VCaP (cell line): ENCODE data around the gene IGF2BP2.

Experiments used
- H3K27ac ChIP-seq: fragments of 450-650 bp; 2 replicates; pipeline ENCODE4 v1.5.1; 2017
- TF ChIP-seq, protein P1 (sequence below): fragments of 450-650 bp; conservative IDR thresholded peaks from 2 replicates; pipeline ENCODE4 v1.5.1; 2017; ENCODE audit warnings: mild to moderate bottlenecking, moderate library complexity

IGF2BP2 gene

DNA sequence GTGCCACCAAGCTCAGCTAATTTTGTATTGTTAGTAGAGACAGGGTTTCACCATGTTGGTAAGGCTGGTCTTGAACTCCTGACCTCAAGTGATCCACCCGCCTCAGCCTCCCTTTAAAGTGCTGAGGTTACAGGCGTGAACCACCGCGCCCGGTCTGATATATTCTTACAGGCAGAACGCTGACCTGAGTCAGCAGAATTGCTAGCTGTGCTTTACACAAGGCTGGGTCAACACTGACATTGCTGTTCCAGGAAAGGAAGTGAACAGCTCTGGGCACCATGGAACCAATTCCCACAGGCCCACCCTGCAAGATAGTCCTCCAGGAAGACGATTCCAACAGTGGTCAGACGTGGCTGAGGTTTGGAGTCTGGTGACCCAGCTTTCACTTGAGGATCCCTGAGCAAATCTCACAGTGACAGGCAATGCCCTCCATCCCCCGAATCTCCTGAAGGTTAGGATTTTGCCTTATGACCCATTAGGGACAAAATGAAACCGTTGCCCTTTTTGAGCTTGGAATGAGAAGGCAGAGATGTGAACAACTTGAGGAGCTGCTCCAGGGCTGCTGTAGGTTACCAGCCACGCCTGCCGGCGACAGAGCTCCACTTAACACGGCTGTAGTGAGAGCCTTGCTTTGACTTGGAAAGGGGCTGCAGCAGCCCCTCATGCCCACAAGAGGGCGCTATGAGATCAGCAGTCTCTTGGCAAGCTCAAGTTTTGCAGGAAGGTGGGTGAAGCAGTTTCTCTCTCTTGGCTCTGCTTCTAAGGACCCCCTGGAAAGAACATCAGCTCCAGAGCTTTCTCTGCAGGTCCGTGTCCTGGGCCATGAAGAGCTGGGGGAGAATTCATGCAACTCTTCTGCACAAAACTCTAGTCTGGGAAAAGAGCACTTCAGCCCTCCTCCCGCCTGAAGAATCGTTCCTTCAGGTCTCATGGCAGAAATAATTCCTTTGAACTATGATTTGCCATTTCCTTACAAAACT is 164.6 kb downstream of the IGF2BP2 start:
- no peak overlapping the region for H3K27ac ChIP-seq
- TF ChIP-seq, protein P1, sequence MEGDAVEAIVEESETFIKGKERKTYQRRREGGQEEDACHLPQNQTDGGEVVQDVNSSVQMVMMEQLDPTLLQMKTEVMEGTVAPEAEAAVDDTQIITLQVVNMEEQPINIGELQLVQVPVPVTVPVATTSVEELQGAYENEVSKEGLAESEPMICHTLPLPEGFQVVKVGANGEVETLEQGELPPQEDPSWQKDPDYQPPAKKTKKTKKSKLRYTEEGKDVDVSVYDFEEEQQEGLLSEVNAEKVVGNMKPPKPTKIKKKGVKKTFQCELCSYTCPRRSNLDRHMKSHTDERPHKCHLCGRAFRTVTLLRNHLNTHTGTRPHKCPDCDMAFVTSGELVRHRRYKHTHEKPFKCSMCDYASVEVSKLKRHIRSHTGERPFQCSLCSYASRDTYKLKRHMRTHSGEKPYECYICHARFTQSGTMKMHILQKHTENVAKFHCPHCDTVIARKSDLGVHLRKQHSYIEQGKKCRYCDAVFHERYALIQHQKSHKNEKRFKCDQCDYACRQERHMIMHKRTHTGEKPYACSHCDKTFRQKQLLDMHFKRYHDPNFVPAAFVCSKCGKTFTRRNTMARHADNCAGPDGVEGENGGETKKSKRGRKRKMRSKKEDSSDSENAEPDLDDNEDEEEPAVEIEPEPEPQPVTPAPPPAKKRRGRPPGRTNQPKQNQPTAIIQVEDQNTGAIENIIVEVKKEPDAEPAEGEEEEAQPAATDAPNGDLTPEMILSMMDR: peak; percentile 98

DNA sequence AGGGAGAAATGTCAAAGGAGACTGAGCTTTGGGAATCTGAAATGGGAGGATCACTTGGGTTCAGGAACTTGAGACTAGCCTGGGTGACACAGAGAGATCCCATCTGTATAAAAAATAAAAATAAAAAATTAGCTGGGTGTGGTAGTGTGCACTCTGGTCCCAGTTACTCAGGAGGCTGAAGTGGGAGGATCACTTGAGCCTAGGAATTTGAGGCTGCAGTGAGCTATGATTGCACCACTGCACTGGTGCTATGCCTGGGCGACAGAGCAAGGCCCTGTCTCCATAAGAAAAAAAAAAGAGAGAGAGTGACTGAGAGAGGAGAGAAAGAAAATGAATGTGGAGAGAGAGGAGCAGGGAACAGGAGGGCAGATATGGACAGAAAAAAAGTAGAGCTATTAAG is 165.9 kb downstream of the IGF2BP2 start:
- H3K27ac ChIP-seq: no peak overlapping the region
- TF ChIP-seq, protein P1: no peak

DNA sequence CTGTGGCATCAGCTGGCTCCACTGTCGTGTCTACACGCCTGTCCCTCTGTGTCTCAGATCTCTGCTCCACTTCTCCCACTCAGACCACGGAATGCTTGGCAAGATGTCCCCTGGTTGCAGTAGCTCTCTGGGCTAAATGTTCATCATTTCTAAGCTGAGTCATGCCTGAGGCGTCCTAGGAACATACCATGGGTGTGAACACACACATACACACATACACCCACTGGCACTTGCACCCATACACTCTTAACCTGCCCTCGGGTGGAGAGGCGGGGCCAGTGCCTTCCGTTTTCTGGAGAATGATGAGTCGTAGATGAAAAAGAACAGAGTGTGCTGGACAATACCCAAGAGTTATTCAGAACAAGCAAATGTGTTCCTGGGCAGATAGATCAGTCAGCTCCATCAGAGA is 166.3 kb downstream of the IGF2BP2 start:
- H3K27ac ChIP-seq: no peak overlapping the region
- TF ChIP-seq, protein P1: no peak

DNA sequence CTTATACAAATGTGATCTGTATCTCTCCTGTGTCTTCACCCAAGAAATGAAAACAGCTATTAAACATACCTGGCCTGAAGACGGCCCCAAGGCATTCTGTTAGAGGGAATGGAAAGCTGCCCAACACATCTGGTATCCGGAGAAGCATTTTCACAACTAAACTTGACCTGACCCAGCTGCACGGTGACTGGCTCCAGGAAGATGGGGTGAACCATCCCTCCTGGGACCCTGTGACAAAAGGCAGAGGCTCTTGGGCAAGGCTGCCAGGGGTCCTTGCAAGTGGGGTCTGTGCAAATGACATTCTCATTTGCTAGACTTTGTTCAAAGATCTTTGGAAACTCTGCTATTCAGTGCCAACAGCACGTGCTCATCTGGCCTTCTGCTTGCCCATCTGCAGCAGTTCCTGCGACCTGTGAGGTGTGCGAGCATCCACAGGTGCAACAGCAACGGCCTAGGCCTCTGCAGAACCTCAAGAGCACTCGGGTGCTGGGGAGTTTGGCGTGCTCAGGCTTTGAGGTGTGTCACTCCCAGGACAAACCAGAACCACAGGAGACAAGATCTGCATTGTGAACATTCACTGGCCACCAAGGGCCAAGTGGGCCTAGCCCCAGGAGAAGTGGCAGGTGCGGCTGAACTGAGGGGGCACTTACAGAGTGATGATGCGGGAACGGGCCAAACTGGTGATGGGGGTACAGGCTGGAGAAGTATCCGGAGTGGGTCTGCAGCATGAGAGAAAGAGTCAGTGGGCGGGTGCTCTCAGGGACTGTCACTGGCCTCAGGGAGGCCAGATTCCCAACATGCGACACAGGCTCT is 166.9 kb downstream of the IGF2BP2 start:
- TF ChIP-seq, protein P1: no peak
- H3K27ac ChIP-seq: no peak overlapping the region

DNA sequence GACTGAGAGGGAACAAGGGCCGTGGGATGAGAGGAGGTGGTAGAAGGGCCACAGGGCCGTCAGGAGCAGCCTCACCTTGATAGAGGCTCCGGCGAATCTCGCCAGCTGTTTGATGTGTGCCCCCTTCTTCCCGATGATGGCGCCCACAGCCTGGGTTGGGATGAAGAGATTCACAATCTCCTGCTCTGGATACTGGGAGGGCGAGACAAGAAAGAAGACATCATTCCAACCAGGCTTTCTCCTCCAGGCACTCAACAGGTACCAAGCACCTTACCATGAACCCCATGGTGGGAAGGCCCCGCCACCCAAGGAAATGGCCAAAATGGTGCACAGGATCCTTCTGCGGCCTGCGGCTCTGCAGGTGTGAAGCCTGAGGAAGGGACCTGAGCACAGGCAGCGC is 167.6 kb downstream of the IGF2BP2 start:
- H3K27ac ChIP-seq: no peak overlapping the region
- TF ChIP-seq, protein P1: no peak

DNA sequence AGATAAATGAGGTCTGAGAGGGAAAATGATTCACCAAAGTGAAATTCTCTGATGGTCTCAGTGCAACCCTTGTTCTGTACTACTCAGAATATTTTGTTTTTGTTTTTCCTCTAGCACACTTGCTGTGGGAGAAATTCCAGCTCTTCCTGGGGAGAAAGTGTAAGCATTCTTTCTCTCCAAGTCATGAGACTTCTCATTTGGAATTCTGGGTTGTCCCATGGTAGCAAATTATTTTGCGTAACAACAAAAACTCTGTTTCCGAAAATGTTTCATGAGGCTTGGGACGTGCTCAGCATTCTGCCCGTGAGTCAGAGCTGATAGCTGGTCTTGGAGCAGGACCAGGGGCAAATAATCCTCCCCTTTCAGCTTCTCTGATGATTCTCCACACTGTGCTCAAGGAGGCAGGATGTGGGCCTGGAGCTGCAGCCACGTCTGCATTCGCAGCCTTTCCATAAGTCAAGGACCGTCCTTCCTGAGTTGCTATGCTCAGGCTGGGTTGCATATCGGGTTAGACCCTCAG is 168.5 kb downstream of the IGF2BP2 start:
- TF ChIP-seq, protein P1: no peak
- no peak overlapping the region for H3K27ac ChIP-seq
